Gastroesophageal sphincter (tissue), 4 donors: Measurements from ENCODE around the gene KRTAP5-6. TPM values are rescaled to one million over a fixed set of nuclear protein-coding genes. Genes with fewer than 3 reads are reported as not detected.
"Not testable (repeated sequence)": the region's sequence is repeated elsewhere in the genome, so short reads cannot be mapped to it uniquely, and the experiment has no call there.

Experiments used
- ATAC-seq: fragments of 150-250 bp; one replicate; pipeline ENCODE4 v1.9.1; 2016; ENCODE audit warnings: mild to moderate bottlenecking, moderate library complexity
- H3K27ac ChIP-seq, 4 donors: fragments of 200-600 bp; sonication (generic) in 3 of 4; 1 replicate in 3 of 4; 2 replicates in 1 of 4; pipeline ENCODE4 v1.5.1; 2016 to 2019
- H3K27me3 ChIP-seq: fragments of 200-600 bp; sonication (generic); one replicate; pipeline ENCODE4 v1.5.1; 2019
- H3K36me3 ChIP-seq, 2 donors: fragments of 200-600 bp; sonication (generic); one replicate each; pipeline ENCODE4 v1.5.1; 2019; ENCODE audit warnings: control low read depth in 1 of 2
- H3K4me1 ChIP-seq, 3 donors: fragments of 200-600 bp; sonication (generic); 1 replicate in 2 of 3; 2 replicates in 1 of 3; pipeline ENCODE4 v1.5.1; 2016 to 2019; ENCODE audit warnings: control low read depth in 2 of 3
- H3K4me3 ChIP-seq, 2 donors: fragments of 200-600 bp; sonication (generic); one replicate each; pipeline ENCODE4 v1.5.1; 2019; ENCODE audit warnings: mild to moderate bottlenecking in 1 of 2, moderate library complexity in 1 of 2
- H3K9me3 ChIP-seq, 3 donors: fragments of 200-600 bp; sonication (generic); one replicate each; pipeline ENCODE4 v1.5.1; 2017 to 2019; ENCODE audit warnings: control low read depth in 2 of 3
- CTCF ChIP-seq, 4 experiments: fragments of 200-600 bp in 2 of 4; fragments of 450-650 bp in 2 of 4; sonication (generic) in 1 of 4; IDR thresholded peaks; one replicate each; pipeline ENCODE4 v1.5.1; 2017 to 2019; ENCODE audit warnings: antibody characterized with exemption in 4 of 4, mild to moderate bottlenecking in 2 of 4, moderate library complexity in 2 of 4
- EP300 ChIP-seq: sonication (generic); formaldehyde crosslinking; IDR thresholded peaks from one replicate; pipeline ENCODE4 v1.6.1; 2017; ENCODE audit warnings: antibody characterized with exemption, mild to moderate bottlenecking
- POLR2A ChIP-seq, 2 donors: fragments of 450-650 bp; IDR thresholded peaks; one replicate each; pipeline ENCODE4 v1.6.1; 2017; ENCODE audit warnings: antibody characterized with exemption in 2 of 2, mild to moderate bottlenecking in 2 of 2, moderate library complexity in 1 of 2
- POLR2AphosphoS5 ChIP-seq: sonication (generic); formaldehyde crosslinking; IDR thresholded peaks from one replicate; pipeline ENCODE4 v1.6.1; 2017; ENCODE audit warnings: antibody characterized with exemption
- WGBS, 2 donors: methylation state at CpG; one replicate each; pipeline ENCODE4 v1.1.5; 2018; ENCODE audit warnings: low coverage in 1 of 2; 5-methylcytosine and 5-hydroxymethylcytosine counted together
- total RNA-seq, 4 donors: library from RNA; depleted of rRNA; stranded (reverse); fragments of >200 nt; gene quantifications; one replicate each; pipeline ENCODE4 v1.1.0, GENCODE V29; 2016

Gene KRTAP5-6
- total RNA-seq, 4 donors from 2014 or later, result not detected

- H3K36me3 ChIP-seq, result no peaks in the 10 kb centered on the region
- no peak overlapping the region for H3K4me3 ChIP-seq
- H3K4me1 ChIP-seq, result peaks cover 0 to 6% (median 0%) of the 10 kb centered on the region in 3 donors
- H3K27me3 ChIP-seq, result peaks cover 35% of the 10 kb centered on the region
- no peaks in the 10 kb centered on the region for H3K9me3 ChIP-seq
- H3K27ac ChIP-seq, result no peak overlapping the region
- no peak for ATAC-seq
- TF ChIP-seq EP300 (no peak), POLR2A (IDR thresholded peaks at IDR 0.05) (no peak), POLR2AphosphoS5 (no peak), CTCF (IDR thresholded peaks at IDR 0.05) (no peak)
- 80% methylated on average over 5 of the region's 7 CpGs; no CpG with 5 or more reads in 1 of the 2 donors for WGBS, 2 donors
These were observed 40.3 kb upstream of the KRTAP5-6 start for GRCh38 chr11:1656670-1657069.

GRCh38 chr11:1659506-1659905 is 37.5 kb upstream of the KRTAP5-6 start:
- Histone ChIP-seq H3K9me3 (no peaks in the 10 kb centered on the region), H3K36me3 (no peaks in the 10 kb centered on the region), H3K27me3 (peaks cover 28% of the 10 kb centered on the region), H3K4me1 (no peaks in the 10 kb centered on the region), H3K4me3 (no peak overlapping the region), H3K27ac (no peak overlapping the region)
- no peak for TF ChIP-seq POLR2AphosphoS5
- no peak for TF ChIP-seq POLR2A (IDR thresholded peaks at IDR 0.05)
- TF ChIP-seq EP300, result no peak
- no peak for TF ChIP-seq CTCF (IDR thresholded peaks at IDR 0.05)
- ATAC-seq, result no peak
- 75 to 80% methylated on average over 2 to 14 of the region's 14 CpGs for WGBS, 2 donors

GRCh38 chr11:1660111-1660867 is 36.7 kb upstream of the KRTAP5-6 start:
- Histone ChIP-seq H3K27me3 (peaks cover 21% of the 10 kb centered on the region), H3K4me3 (no peak overlapping the region), H3K9me3 (no peaks in the 10 kb centered on the region), H3K36me3 (no peaks in the 10 kb centered on the region), H3K4me1 (no peaks in the 10 kb centered on the region), H3K27ac (no peak overlapping the region)
- WGBS, 2 donors, result 76 to 77% methylated on average over 16 to 20 of the region's 24 CpGs
- ATAC-seq, result no peak
- TF ChIP-seq CTCF (IDR thresholded peaks at IDR 0.05) (no peak), EP300 (no peak), POLR2AphosphoS5 (no peak), POLR2A (IDR thresholded peaks at IDR 0.05) (no peak)

- H3K4me1 ChIP-seq, H3K36me3 ChIP-seq, H3K27me3 ChIP-seq, H3K9me3 ChIP-seq, H3K27ac ChIP-seq, H3K4me3 ChIP-seq, ATAC-seq: not testable (repeated sequence)
- WGBS, 2 donors, result no CpG with 5 or more reads among the region's 25 CpGs
These were observed 35.3 kb upstream of the KRTAP5-6 start for GRCh38 chr11:1661454-1662269.

GRCh38 chr11:1662699-1663283 is 34.2 kb upstream of the KRTAP5-6 start:
- not testable (repeated sequence) for H3K4me1 ChIP-seq, H3K9me3 ChIP-seq, H3K36me3 ChIP-seq, ATAC-seq, H3K27ac ChIP-seq, H3K4me3 ChIP-seq
- WGBS, 2 donors, result 59 to 91% methylated on average over 4 to 6 of the region's 18 CpGs
- peaks cover 17% of the 10 kb centered on the region for H3K27me3 ChIP-seq
